Kidney (tissue), 14 donors: Measurements from ENCODE around the gene ARL15. TPM values are rescaled to one million over a fixed set of nuclear protein-coding genes. Genes with fewer than 3 reads are reported as not detected.

Experiments used
- DNase-seq, 5 donors: peaks; one replicate each; pipeline ENCODE4 v3.0.0-alpha.2; 2013 to 2020
- FAIRE-seq: peaks from 2 replicates; lab custom pipeline; 2012; peaks lifted over from hg19 to GRCh38; lab: Jason Lieb, UNC
- H3K27ac ChIP-seq, 2 donors: one replicate each; pipeline ENCODE4 v1.7.0; 2013; ENCODE audit warnings: low read depth in 2 of 2, low read length in 2 of 2, inconsistent platforms in 1 of 2
- H3K27me3 ChIP-seq: one replicate; pipeline ENCODE4 v1.7.1; 2013; ENCODE audit warnings: low read length, inconsistent platforms; ENCODE audit not compliant: control insufficient read depth, insufficient read depth
- H3K36me3 ChIP-seq, 3 donors: one replicate each; pipeline versions ENCODE4 v1.7.0 to v1.7.1; 2013; ENCODE audit warnings: low read length in 3 of 3, control low read depth in 1 of 3, inconsistent platforms in 1 of 3; ENCODE audit not compliant: insufficient read depth in 3 of 3, control insufficient read depth in 2 of 3
- H3K4me1 ChIP-seq, 3 donors: one replicate each; pipeline versions ENCODE4 v1.7.0 to v1.7.1; 2013; ENCODE audit warnings: low read length in 3 of 3, inconsistent platforms in 1 of 3, low read depth in 1 of 3; ENCODE audit not compliant: control insufficient read depth in 2 of 3, insufficient read depth in 2 of 3
- H3K4me3 ChIP-seq, 3 donors: one replicate each; pipeline versions ENCODE4 v1.7.0 to v1.8.1; 2013; ENCODE audit warnings: low read length in 3 of 3, control low read depth in 1 of 3, inconsistent platforms in 1 of 3
- H3K9ac ChIP-seq, 3 donors: one replicate each; pipeline versions ENCODE4 v1.7.0 to v1.7.1; 2013; ENCODE audit warnings: low read length in 3 of 3, control low read depth in 1 of 3, inconsistent platforms in 1 of 3
- H3K9me3 ChIP-seq, 3 donors: one replicate each; pipeline versions ENCODE4 v1.7.0 to v1.7.1; 2013; ENCODE audit warnings: low read length in 3 of 3, control low read depth in 1 of 3, inconsistent platforms in 1 of 3; ENCODE audit not compliant: control insufficient read depth in 2 of 3, insufficient read depth in 1 of 3
- intact Hi-C: fragments of 100-400 bp; cut with DNase I; formaldehyde crosslinking; loops from one replicate; pipeline ENCODE4 v1.11.1; 2022
- polyA plus RNA-seq: library from polyadenylated mRNA; stranded (reverse); fragments of 350-450 nt; fragmentation: Illumina TruSeq; extraction: RNeasy Lipid Tissue Mini Kit (QIAGEN cat#74804); gene quantifications from one replicate; pipeline ENCODE4 v1.2.3, GENCODE V29; 2014; ENCODE audit warnings: low read depth, low replicate concordance; ENCODE audit not compliant: insufficient read depth
- total RNA-seq: library from RNA; stranded (reverse); fragmentation: NEBNext Ultra II Directional; extraction: Animal tissue kit (Norgen Biotek cat#: 25700); gene quantifications from one replicate; pipeline ENCODE4 v1.2.1, GENCODE V29; 2021
- TF ChIP-seq, protein P1 (sequence below): IDR thresholded peaks from 3 replicates; pipeline ENCODE4 v1.5.1; 2012; ENCODE audit warnings: mild to moderate bottlenecking, moderate library complexity, borderline replicate concordance; ENCODE audit not compliant: insufficient read depth; ENCODE audit errors: extremely low read depth
- donor health status: control.
- donor health status: control.
- donor health status: control.
- donor health status: control.
- donor health status: control.
- donor health status: DM: yes; HTN: yes; CAD: no.
- donor health status: Normal renal cell carcinoma (clear cell type).

ARL15 gene
- total and polyA plus RNA-seq, 2 donors from 2014 or later: 21.1 to 36.6 TPM

DNA sequence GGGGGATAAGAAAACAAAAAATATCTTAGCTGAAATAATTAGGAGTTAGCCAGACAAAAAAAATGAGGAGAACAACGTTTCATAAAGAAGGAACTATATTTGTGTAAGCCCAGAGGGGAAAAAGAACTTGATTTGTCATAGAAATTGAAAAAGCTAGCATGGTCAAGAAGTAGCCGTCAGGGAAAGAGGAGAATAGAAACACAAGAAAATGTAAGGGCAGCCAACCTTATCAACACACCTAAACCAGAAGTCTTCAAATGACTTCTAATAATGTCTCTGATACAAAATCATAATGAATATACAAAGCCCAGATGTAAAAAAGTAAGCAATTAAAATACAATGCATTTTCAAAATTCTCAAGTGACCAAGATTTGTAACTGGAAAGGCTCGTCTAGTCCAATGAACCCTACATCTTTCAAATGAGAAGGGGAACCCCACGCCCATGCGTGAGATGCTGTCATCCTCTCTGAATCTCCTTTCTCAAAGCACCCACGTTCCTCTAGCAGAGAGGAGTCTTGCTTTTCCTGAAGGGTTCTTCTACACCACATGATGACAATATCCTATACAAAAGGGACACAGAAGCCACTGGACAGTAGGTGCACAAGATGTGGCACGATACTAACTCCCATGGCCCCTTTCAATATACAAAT is 103.7 kb downstream of the ARL15 start:
- TF ChIP-seq, protein P1, sequence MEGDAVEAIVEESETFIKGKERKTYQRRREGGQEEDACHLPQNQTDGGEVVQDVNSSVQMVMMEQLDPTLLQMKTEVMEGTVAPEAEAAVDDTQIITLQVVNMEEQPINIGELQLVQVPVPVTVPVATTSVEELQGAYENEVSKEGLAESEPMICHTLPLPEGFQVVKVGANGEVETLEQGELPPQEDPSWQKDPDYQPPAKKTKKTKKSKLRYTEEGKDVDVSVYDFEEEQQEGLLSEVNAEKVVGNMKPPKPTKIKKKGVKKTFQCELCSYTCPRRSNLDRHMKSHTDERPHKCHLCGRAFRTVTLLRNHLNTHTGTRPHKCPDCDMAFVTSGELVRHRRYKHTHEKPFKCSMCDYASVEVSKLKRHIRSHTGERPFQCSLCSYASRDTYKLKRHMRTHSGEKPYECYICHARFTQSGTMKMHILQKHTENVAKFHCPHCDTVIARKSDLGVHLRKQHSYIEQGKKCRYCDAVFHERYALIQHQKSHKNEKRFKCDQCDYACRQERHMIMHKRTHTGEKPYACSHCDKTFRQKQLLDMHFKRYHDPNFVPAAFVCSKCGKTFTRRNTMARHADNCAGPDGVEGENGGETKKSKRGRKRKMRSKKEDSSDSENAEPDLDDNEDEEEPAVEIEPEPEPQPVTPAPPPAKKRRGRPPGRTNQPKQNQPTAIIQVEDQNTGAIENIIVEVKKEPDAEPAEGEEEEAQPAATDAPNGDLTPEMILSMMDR: no peak
- no peak for FAIRE-seq

DNA sequence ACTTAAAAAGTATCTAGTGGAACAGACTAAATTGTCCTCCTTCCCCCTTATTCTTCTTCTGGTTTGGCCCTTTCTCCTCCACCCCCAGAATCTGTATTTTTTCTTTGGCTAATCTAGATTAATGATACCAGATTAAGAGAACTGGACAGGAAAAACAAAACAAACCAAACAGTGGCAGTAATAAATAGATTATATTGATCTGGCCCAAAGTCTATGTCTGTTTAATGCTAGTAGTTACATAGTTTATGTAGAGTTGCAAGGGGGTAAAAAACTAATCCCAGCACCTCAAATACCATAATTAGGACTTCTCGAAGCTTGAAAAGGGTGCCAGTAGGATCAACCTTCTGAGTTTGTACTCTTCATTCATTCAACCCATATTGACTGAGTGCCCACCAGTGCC is 104.5 kb downstream of the ARL15 start:
- TF ChIP-seq, protein P1: no peak
- Histone ChIP-seq H3K4me1 (peaks cover 0 to 5% (median 0%) of the 10 kb centered on the region in 3 donors), H3K27me3 (no peaks in the 10 kb centered on the region), H3K9me3 (peaks cover 0 to 3% (median 0%) of the 10 kb centered on the region in 3 donors), H3K9ac (no peak overlapping the region), H3K4me3 (no peak overlapping the region), H3K27ac (no peak overlapping the region), H3K36me3 (no peaks in the 10 kb centered on the region)
- FAIRE-seq (no peak), DNase-seq (no peak)
- intact Hi-C loops: no loop called here

More for the DNA sequence above, 103.7 kb downstream of the ARL15 start:
- Histone ChIP-seq H3K9ac (no peak overlapping the region), H3K4me1 (peaks cover 0 to 5% (median 0%) of the 10 kb centered on the region in 3 donors), H3K27ac (no peak overlapping the region), H3K4me3 (no peak overlapping the region), H3K36me3 (no peaks in the 10 kb centered on the region), H3K27me3 (no peaks in the 10 kb centered on the region), H3K9me3 (peaks cover 0 to 3% (median 0%) of the 10 kb centered on the region in 3 donors)
- intact Hi-C loops: no loop called here
- no peak for DNase-seq

DNA sequence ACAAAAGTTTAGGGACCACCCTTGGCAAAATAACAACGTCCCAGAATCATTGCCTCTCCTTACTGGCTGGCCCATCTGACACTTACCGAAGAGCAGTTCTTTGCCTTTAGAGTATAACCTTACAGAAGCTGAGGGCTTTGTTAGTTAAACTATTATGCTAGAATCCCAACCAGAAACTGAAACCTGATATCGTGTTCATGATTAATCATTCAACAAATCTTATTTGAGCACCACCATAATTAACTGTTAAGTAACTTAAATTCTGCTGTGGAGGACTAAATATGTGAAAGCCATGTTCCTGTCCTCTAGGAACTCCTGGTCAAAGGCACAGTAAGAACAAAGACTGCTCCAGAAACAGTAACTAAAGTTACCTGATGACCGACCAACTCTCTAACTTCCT is 104.9 kb downstream of the ARL15 start:
- no peak overlapping the region for H3K27ac ChIP-seq
- no peak for FAIRE-seq
- peak in 1 of 5 donors; percentile 41 for DNase-seq
- H3K9ac ChIP-seq: no peak overlapping the region
- TF ChIP-seq, protein P1: no peak
- H3K4me3 ChIP-seq: peak overlapping the region in 1 of 3 donors; percentile 12
- no peaks in the 10 kb centered on the region for H3K27me3 ChIP-seq
- intact Hi-C loops: no loop called here
- no peaks in the 10 kb centered on the region for H3K36me3 ChIP-seq
- peaks cover 0 to 5% (median 0%) of the 10 kb centered on the region in 3 donors for H3K4me1 ChIP-seq
- H3K9me3 ChIP-seq: peaks cover 0 to 3% (median 0%) of the 10 kb centered on the region in 3 donors
